OCI-LY7 (cell line): Measurements from ENCODE around the gene PTPRU.

ENCODE experiments used
- CTCF ChIP-seq: fragments of 200-600 bp; sonication (generic); conservative IDR thresholded peaks from 2 replicates; pipeline ENCODE4 v1.5.1; 2014; ENCODE audit warnings: mild to moderate bottlenecking, antibody characterized with exemption, low read length, moderate library complexity, mixed read lengths
- EZH2phosphoT487 ChIP-seq: fragments of 200-600 bp; sonication (generic); IDR thresholded peaks from 2 replicates; pipeline ENCODE4 v1.6.1; 2018; ENCODE audit warnings: low read depth, borderline replicate concordance, mild to moderate bottlenecking, mixed run types, antibody characterized with exemption, low read length, moderate library complexity, mixed read lengths

- TF ChIP-seq CTCF, result no peak
- no peak for TF ChIP-seq EZH2phosphoT487
Observed at GRCh38 chr1:29218223-29218622, 18.1 kb upstream of the PTPRU start.
